HEK293 (cell line): ENCODE measurements around the gene CDR2L.

Source experiments
- GLIS1 ChIP-seq: fragments of 450-650 bp; formaldehyde crosslinking; IDR thresholded peaks from 2 replicates; pipeline ENCODE4 v1.5.1; 2016; ENCODE audit warnings: missing biosample characterization, missing genetic modification characterization
- OVOL3 ChIP-seq: fragments of 450-650 bp; formaldehyde crosslinking; IDR thresholded peaks from 2 replicates; pipeline ENCODE4 v1.5.1; 2016; ENCODE audit warnings: missing biosample characterization, missing genetic modification characterization
- RBAK ChIP-seq: fragments of 450-650 bp; formaldehyde crosslinking; IDR thresholded peaks from 2 replicates; pipeline ENCODE4 v1.5.1; 2016; ENCODE audit warnings: missing biosample characterization, missing genetic modification characterization
- SALL2 ChIP-seq: fragments of 450-650 bp; formaldehyde crosslinking; IDR thresholded peaks from 2 replicates; pipeline ENCODE4 v1.5.0; 2017; ENCODE audit warnings: missing biosample characterization, mild to moderate bottlenecking, missing genetic modification characterization, borderline replicate concordance
- SP2 ChIP-seq: fragments of 450-650 bp; formaldehyde crosslinking; IDR thresholded peaks from 2 replicates; pipeline ENCODE4 v1.5.1; 2016; ENCODE audit warnings: missing biosample characterization, missing genetic modification characterization
- TCF7L2 ChIP-seq: IDR thresholded peaks from 2 replicates; pipeline ENCODE4 v1.6.1; 2011; ENCODE audit warnings: low read depth, mild to moderate bottlenecking, inconsistent platforms, low read length, moderate library complexity, borderline replicate concordance
- TSHZ1 ChIP-seq: fragments of 450-650 bp; formaldehyde crosslinking; IDR thresholded peaks from 2 replicates; pipeline ENCODE4 v1.5.1; 2016; ENCODE audit warnings: missing biosample characterization, missing genetic modification characterization, borderline replicate concordance
- ZBTB44 ChIP-seq: fragments of 450-650 bp; IDR thresholded peaks from 2 replicates; pipeline ENCODE4 v1.5.1; 2018; ENCODE audit warnings: missing biosample characterization, mild to moderate bottlenecking, missing genetic modification characterization
- ZBTB6 ChIP-seq: fragments of 450-650 bp; formaldehyde crosslinking; IDR thresholded peaks from 2 replicates; pipeline ENCODE4 v1.5.1; 2017; ENCODE audit warnings: missing biosample characterization, missing genetic modification characterization
- ZBTB7A ChIP-seq: fragments of 450-650 bp; formaldehyde crosslinking; IDR thresholded peaks from 2 replicates; pipeline ENCODE4 v1.5.1; 2016; ENCODE audit warnings: low read depth, missing biosample characterization, missing genetic modification characterization
- ZNF10 ChIP-seq: fragments of 450-650 bp; formaldehyde crosslinking; IDR thresholded peaks from 2 replicates; pipeline ENCODE4 v1.5.1; 2017; ENCODE audit warnings: missing biosample characterization, missing genetic modification characterization
- ZNF133 ChIP-seq: fragments of 450-650 bp; formaldehyde crosslinking; IDR thresholded peaks from 2 replicates; pipeline ENCODE4 v1.5.1; 2016; ENCODE audit warnings: missing biosample characterization, missing genetic modification characterization
- ZNF16 ChIP-seq: fragments of 450-650 bp; formaldehyde crosslinking; IDR thresholded peaks from 2 replicates; pipeline ENCODE4 v1.5.1; 2016; ENCODE audit warnings: low read depth, missing biosample characterization, missing genetic modification characterization
- ZNF18 ChIP-seq: fragments of 450-650 bp; formaldehyde crosslinking; IDR thresholded peaks from 2 replicates; pipeline ENCODE4 v1.5.1; 2016; ENCODE audit warnings: missing biosample characterization, missing genetic modification characterization
- ZNF184 ChIP-seq: fragments of 450-650 bp; IDR thresholded peaks from 2 replicates; pipeline ENCODE4 v1.5.1; 2018; ENCODE audit warnings: missing biosample characterization, mild to moderate bottlenecking, missing genetic modification characterization
- ZNF24 ChIP-seq: fragments of 450-650 bp; formaldehyde crosslinking; IDR thresholded peaks from 2 replicates; pipeline ENCODE4 v1.5.1; 2016; ENCODE audit warnings: missing biosample characterization, missing genetic modification characterization
- ZNF341 ChIP-seq: fragments of 450-650 bp; formaldehyde crosslinking; IDR thresholded peaks from 2 replicates; pipeline ENCODE4; 2016; ENCODE audit warnings: low read depth, missing biosample characterization, missing genetic modification characterization
- ZNF416 ChIP-seq: fragments of 450-650 bp; formaldehyde crosslinking; IDR thresholded peaks from 2 replicates; pipeline ENCODE4 v1.5.1; 2016; ENCODE audit warnings: missing biosample characterization, missing genetic modification characterization
- ZNF473 ChIP-seq: fragments of 450-650 bp; formaldehyde crosslinking; IDR thresholded peaks from 2 replicates; pipeline ENCODE4 v1.5.1; 2017; ENCODE audit warnings: missing biosample characterization, missing genetic modification characterization
- ZNF529 ChIP-seq: fragments of 450-650 bp; formaldehyde crosslinking; IDR thresholded peaks from 2 replicates; pipeline ENCODE4 v1.5.1; 2017; ENCODE audit warnings: missing genetic modification characterization, missing biosample characterization; ENCODE audit not compliant: insufficient replicate concordance
- ZNF548 ChIP-seq: fragments of 450-650 bp; formaldehyde crosslinking; IDR thresholded peaks from 2 replicates; pipeline ENCODE4 v1.5.1; 2016; ENCODE audit warnings: missing biosample characterization, missing genetic modification characterization
- ZNF549 ChIP-seq: fragments of 450-650 bp; IDR thresholded peaks from 2 replicates; pipeline ENCODE4 v1.5.1; 2018; ENCODE audit warnings: missing biosample characterization, missing genetic modification characterization, mild to moderate bottlenecking, inconsistent platforms, moderate library complexity
- ZNF585B ChIP-seq: fragments of 450-650 bp; formaldehyde crosslinking; IDR thresholded peaks from 2 replicates; pipeline ENCODE4 v1.5.1; 2016; ENCODE audit warnings: missing biosample characterization, missing genetic modification characterization
- ZNF654 ChIP-seq: fragments of 450-650 bp; formaldehyde crosslinking; IDR thresholded peaks from 2 replicates; pipeline ENCODE4 v1.5.1; 2016; ENCODE audit warnings: low read depth, missing biosample characterization, missing genetic modification characterization
- ZNF837 ChIP-seq: fragments of 450-650 bp; formaldehyde crosslinking; IDR thresholded peaks from 2 replicates; pipeline ENCODE4 v1.5.1; 2016; ENCODE audit warnings: missing biosample characterization, missing genetic modification characterization
- TF ChIP-seq, protein P1 (sequence below): fragments of 450-650 bp; formaldehyde crosslinking; IDR thresholded peaks from 2 replicates; pipeline ENCODE4 v1.5.1; 2016; ENCODE audit warnings: missing biosample characterization, missing genetic modification characterization
- TF ChIP-seq, protein P2 (sequence below): fragments of 450-650 bp; formaldehyde crosslinking; IDR thresholded peaks from 2 replicates; pipeline ENCODE4 v1.5.1; 2016; ENCODE audit warnings: missing biosample characterization, missing genetic modification characterization

The CDR2L gene

GRCh38 chr17:75009139-75009724 lies 21.8 kb downstream of the CDR2L start (continued):
- peak; percentile 63; the same call in 1 of the 2 replicates for TF ChIP-seq ZNF18 (tag by site-specific recombination)
- no peak for TF ChIP-seq ZNF654 (tag by site-specific recombination)
- TF ChIP-seq ZNF548 (tag by site-specific recombination), result no peak
- TF ChIP-seq ZNF837, result no peak
- TF ChIP-seq ZNF184 (tag by site-specific recombination), result 0 out of 2 replicates have a peak, but pooled peaks have one; percentile 46
- TF ChIP-seq ZNF549 (tag by site-specific recombination), result no peak
- TF ChIP-seq ZBTB44, result peak; percentile 93
- TF ChIP-seq, protein P1, sequence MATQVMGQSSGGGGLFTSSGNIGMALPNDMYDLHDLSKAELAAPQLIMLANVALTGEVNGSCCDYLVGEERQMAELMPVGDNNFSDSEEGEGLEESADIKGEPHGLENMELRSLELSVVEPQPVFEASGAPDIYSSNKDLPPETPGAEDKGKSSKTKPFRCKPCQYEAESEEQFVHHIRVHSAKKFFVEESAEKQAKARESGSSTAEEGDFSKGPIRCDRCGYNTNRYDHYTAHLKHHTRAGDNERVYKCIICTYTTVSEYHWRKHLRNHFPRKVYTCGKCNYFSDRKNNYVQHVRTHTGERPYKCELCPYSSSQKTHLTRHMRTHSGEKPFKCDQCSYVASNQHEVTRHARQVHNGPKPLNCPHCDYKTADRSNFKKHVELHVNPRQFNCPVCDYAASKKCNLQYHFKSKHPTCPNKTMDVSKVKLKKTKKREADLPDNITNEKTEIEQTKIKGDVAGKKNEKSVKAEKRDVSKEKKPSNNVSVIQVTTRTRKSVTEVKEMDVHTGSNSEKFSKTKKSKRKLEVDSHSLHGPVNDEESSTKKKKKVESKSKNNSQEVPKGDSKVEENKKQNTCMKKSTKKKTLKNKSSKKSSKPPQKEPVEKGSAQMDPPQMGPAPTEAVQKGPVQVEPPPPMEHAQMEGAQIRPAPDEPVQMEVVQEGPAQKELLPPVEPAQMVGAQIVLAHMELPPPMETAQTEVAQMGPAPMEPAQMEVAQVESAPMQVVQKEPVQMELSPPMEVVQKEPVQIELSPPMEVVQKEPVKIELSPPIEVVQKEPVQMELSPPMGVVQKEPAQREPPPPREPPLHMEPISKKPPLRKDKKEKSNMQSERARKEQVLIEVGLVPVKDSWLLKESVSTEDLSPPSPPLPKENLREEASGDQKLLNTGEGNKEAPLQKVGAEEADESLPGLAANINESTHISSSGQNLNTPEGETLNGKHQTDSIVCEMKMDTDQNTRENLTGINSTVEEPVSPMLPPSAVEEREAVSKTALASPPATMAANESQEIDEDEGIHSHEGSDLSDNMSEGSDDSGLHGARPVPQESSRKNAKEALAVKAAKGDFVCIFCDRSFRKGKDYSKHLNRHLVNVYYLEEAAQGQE (tag by site-specific recombination), result no peak
- TF ChIP-seq, protein P2, sequence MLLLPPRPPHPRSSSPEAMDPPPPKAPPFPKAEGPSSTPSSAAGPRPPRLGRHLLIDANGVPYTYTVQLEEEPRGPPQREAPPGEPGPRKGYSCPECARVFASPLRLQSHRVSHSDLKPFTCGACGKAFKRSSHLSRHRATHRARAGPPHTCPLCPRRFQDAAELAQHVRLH (tag by site-specific recombination), result no peak
- TF ChIP-seq ZNF585B (tag by site-specific recombination), result no peak
- TF ChIP-seq RBAK (tag by site-specific recombination), result no peak
- TF ChIP-seq ZNF529, result no peak
- no peak for TF ChIP-seq ZNF416 (tag by site-specific recombination)
- no peak for TF ChIP-seq ZNF133 (tag by site-specific recombination)
- TF ChIP-seq OVOL3, result peak; percentile 69; the same call in 1 of the 2 replicates
- TF ChIP-seq ZNF341 (tag by site-specific recombination), result no peak
- TF ChIP-seq ZBTB7A (tag by site-specific recombination), result no peak
- TF ChIP-seq ZNF473 (tag by site-specific recombination), result no peak
- TF ChIP-seq ZBTB6, result 0 out of 2 replicates have a peak, but pooled peaks have one; percentile 46
- TF ChIP-seq TSHZ1, result 0 out of 2 replicates have a peak, but pooled peaks have one; percentile 65
- TF ChIP-seq SALL2 (tag by site-specific recombination), result no peak
- peak; percentile 89 for TF ChIP-seq GLIS1
- no peak for TF ChIP-seq SP2 (tag by site-specific recombination)
- TF ChIP-seq ZNF16, result no peak
- peak; percentile 76 for TF ChIP-seq ZNF10
- no peak for TF ChIP-seq TCF7L2
- no peak for TF ChIP-seq ZNF24 (tag by site-specific recombination)
